AG08396 (cell line): ENCODE measurements around the gene SGO2.
"Not testable (repeated sequence)": the region's sequence is repeated elsewhere in the genome, so short reads cannot be mapped to it uniquely, and the experiment has no call there.

Experiments
- DNase-seq: peaks from one replicate; pipeline ENCODE4 v3.0.0; 2012; ENCODE audit warnings: low spot score, mixed read lengths

Gene SGO2

GRCh38 chr2:200525066-200525465 lies 941 bp upstream of the SGO2 start:
- DNase-seq = no peak

GRCh38 chr2:200525551-200525881 lies 491 bp upstream of the SGO2 start:
- no peak for DNase-seq

GRCh38 chr2:200528228-200528627 lies 2.2 kb downstream of the SGO2 start:
- DNase-seq = no peak

- DNase-seq = no peak
Measured at GRCh38 chr2:200533754-200534153, 7.7 kb downstream of the SGO2 start.

GRCh38 chr2:200534572-200534971 lies 8.6 kb downstream of the SGO2 start:
- DNase-seq = no peak

- DNase-seq = no peak
Measured at GRCh38 chr2:200538139-200538538, 12.1 kb downstream of the SGO2 start.

- DNase-seq = no peak
Measured at GRCh38 chr2:200540793-200541192, 14.8 kb downstream of the SGO2 start.

- DNase-seq = not testable (repeated sequence)
Measured at GRCh38 chr2:200566596-200566995, 40.6 kb downstream of the SGO2 start.

GRCh38 chr2:200567932-200568331 lies 41.9 kb downstream of the SGO2 start:
- no peak for DNase-seq

GRCh38 chr2:200575957-200576356 lies 50.0 kb downstream of the SGO2 start:
- DNase-seq = peak; percentile 39

- no peak for DNase-seq
Measured at GRCh38 chr2:200577027-200577426, 51.0 kb downstream of the SGO2 start.

GRCh38 chr2:200578778-200579177 lies 52.8 kb downstream of the SGO2 start:
- DNase-seq = no peak

GRCh38 chr2:200584639-200585038 lies 58.6 kb downstream of the SGO2 start:
- DNase-seq = no peak

- DNase-seq = no peak
Measured at GRCh38 chr2:200585340-200585729, 59.3 kb downstream of the SGO2 start.

- DNase-seq = peak; percentile 65
Measured at GRCh38 chr2:200585730-200586643, 60.0 kb downstream of the SGO2 start, which contains the start of gene AOX1. Gene AOX1, plus strand, starts transcription at chr2:200586014. Its CDS starts 95 bp downstream, at chr2:200586109.

GRCh38 chr2:200586644-200586975 lies 60.6 kb downstream of the SGO2 start:
- DNase-seq = no peak

GRCh38 chr2:200587007-200587616 lies 61.1 kb downstream of the SGO2 start:
- DNase-seq = no peak

GRCh38 chr2:200588076-200588678 lies 62.2 kb downstream of the SGO2 start:
- no peak for DNase-seq

GRCh38 chr2:200590090-200590489 lies 64.1 kb downstream of the SGO2 start:
- DNase-seq = no peak

GRCh38 chr2:200591308-200591707 lies 65.3 kb downstream of the SGO2 start:
- DNase-seq = no peak

GRCh38 chr2:200592406-200593075 lies 66.5 kb downstream of the SGO2 start:
- no peak for DNase-seq

GRCh38 chr2:200593905-200594304 lies 67.9 kb downstream of the SGO2 start:
- no peak for DNase-seq

GRCh38 chr2:200595913-200596312 lies 69.9 kb downstream of the SGO2 start:
- no peak for DNase-seq
